Tibial artery (tissue), 4 donors: ENCODE results near the gene PRPH2.
A peak's percentile ranks its signal among the peaks of the same experiment; 100 is the strongest.

ENCODE experiments used
- DNase-seq, 2 donors: peaks; one replicate each; pipeline ENCODE4 v3.0.0-alpha.2; 2019
- H3K27ac ChIP-seq, 2 donors: fragments of 200-600 bp; sonication (generic) in 1 of 2; 1 replicate in 1 of 2; 2 replicates in 1 of 2; pipeline ENCODE4 v1.5.1; 2018 to 2019; ENCODE audit warnings: mild to moderate bottlenecking in 1 of 2
- H3K27me3 ChIP-seq, 2 donors: fragments of 200-600 bp; sonication (generic) in 1 of 2; one replicate each; pipeline versions ENCODE4 v1.5.1 to v1.6.0; 2016 to 2019
- H3K36me3 ChIP-seq, 3 donors: fragments of 200-600 bp; sonication (generic) in 2 of 3; one replicate each; pipeline ENCODE4 v1.5.1; 2016 to 2019; ENCODE audit warnings: mild to moderate bottlenecking in 2 of 3
- H3K4me1 ChIP-seq, 4 donors: fragments of 200-600 bp; sonication (generic) in 2 of 4; 1 replicate in 3 of 4; 2 replicates in 1 of 4; pipeline ENCODE4 v1.5.1; 2016 to 2019
- H3K4me3 ChIP-seq, 2 donors: fragments of 200-600 bp; sonication (generic) in 1 of 2; 1 replicate in 1 of 2; 2 replicates in 1 of 2; pipeline ENCODE4 v1.5.1; 2018 to 2019; ENCODE audit warnings: mild to moderate bottlenecking in 2 of 2
- H3K9me3 ChIP-seq, 3 donors: fragments of 200-600 bp; sonication (generic) in 1 of 3; one replicate each; pipeline ENCODE4 v1.5.1; 2016 to 2019
- intact Hi-C: fragments of 100-400 bp; cut with DNase I; formaldehyde crosslinking; loops from one replicate; pipeline ENCODE4 v1.15.0; 2023; ENCODE audit warnings: low total_unique reads
- TF ChIP-seq, protein P1 (sequence below), 2 experiments: fragments of 200-600 bp in 1 of 2; fragments of 450-650 bp in 1 of 2; IDR thresholded peaks; one replicate each; pipeline ENCODE4 v1.5.1; 2017 to 2019; ENCODE audit warnings: antibody characterized with exemption in 2 of 2, mild to moderate bottlenecking in 1 of 2, moderate library complexity in 1 of 2

Gene PRPH2

DNA sequence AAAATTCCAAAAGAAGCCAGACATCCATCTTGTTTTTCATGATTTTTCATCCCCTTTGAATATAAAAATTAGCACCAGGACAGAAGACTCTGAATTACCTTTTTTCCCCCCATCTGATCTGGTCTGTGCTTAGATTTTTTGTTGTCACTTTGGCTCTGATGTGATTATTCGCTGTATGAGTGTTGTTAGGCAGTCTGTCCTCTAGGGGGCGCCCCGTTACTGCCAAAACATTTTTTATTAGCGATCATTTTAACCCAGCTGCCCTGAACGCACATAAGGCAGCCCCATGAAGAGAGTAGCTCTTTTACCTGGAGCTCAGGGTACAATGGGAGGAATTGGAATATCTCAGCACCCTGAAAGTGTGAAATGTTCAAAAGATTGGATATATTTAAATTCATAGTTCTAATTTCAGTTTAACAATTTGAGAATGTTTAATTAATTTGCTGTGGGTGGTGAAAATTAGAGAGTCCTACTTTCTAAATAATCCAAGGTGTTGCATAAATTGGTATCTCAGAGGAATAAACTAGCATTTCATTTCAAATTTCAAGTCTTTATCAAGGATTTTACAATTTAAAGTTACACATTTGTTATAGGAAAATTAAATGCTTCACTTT lies 60.8 kb downstream of the PRPH2 start:
- DNase-seq = peak; percentile 78 to 85
- no peaks in the 10 kb centered on the region for H3K9me3 ChIP-seq
- intact Hi-C loops = loop anchor here (5.0 kb wide), 2 partner anchors 66 to 216 kb away; partner anchors contain the start of gene RPL7L1
- TF ChIP-seq, protein P1, sequence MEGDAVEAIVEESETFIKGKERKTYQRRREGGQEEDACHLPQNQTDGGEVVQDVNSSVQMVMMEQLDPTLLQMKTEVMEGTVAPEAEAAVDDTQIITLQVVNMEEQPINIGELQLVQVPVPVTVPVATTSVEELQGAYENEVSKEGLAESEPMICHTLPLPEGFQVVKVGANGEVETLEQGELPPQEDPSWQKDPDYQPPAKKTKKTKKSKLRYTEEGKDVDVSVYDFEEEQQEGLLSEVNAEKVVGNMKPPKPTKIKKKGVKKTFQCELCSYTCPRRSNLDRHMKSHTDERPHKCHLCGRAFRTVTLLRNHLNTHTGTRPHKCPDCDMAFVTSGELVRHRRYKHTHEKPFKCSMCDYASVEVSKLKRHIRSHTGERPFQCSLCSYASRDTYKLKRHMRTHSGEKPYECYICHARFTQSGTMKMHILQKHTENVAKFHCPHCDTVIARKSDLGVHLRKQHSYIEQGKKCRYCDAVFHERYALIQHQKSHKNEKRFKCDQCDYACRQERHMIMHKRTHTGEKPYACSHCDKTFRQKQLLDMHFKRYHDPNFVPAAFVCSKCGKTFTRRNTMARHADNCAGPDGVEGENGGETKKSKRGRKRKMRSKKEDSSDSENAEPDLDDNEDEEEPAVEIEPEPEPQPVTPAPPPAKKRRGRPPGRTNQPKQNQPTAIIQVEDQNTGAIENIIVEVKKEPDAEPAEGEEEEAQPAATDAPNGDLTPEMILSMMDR (IDR thresholded peaks at IDR 0.05) = peak; percentile 82 to 90
- no peak overlapping the region for H3K27ac ChIP-seq
- no peak overlapping the region for H3K4me3 ChIP-seq
- no peaks in the 10 kb centered on the region for H3K27me3 ChIP-seq
- H3K36me3 ChIP-seq = peaks cover 68 to 77% (median 76%) of the 10 kb centered on the region in 3 donors
- H3K4me1 ChIP-seq = peaks cover 0 to 3% (median 0%) of the 10 kb centered on the region in 4 donors

DNA sequence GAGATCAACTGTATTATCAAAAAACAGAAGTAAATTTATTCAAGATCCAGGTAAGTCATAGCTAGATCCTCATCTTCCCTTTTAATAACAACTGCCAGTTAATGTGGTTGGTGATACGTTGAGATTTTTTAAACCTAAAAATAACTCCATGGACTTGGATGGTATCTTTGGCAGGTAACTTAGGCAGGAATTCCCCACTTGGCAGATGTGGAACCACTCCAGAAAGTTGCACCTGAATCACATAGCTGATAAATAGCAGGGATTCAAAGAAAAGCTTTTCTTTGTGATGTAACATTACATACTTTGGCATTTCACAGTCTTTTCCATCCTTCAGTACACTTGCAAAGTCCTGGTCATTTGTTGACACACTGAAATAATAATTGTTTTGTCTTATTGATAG lies 62.6 kb downstream of the PRPH2 start:
- no peaks in the 10 kb centered on the region for H3K9me3 ChIP-seq
- no peak overlapping the region for H3K4me3 ChIP-seq
- no peaks in the 10 kb centered on the region for H3K27me3 ChIP-seq
- peaks cover 0 to 3% (median 0%) of the 10 kb centered on the region in 4 donors for H3K4me1 ChIP-seq
- peaks cover 62 to 79% (median 75%) of the 10 kb centered on the region in 3 donors for H3K36me3 ChIP-seq
- DNase-seq = no peak
- H3K27ac ChIP-seq = no peak overlapping the region
- TF ChIP-seq, protein P1 (IDR thresholded peaks at IDR 0.05) = no peak
- intact Hi-C loops = loop anchor here (5.0 kb wide), 2 partner anchors 67 to 217 kb away; partner anchors contain the start of gene RPL7L1

DNA sequence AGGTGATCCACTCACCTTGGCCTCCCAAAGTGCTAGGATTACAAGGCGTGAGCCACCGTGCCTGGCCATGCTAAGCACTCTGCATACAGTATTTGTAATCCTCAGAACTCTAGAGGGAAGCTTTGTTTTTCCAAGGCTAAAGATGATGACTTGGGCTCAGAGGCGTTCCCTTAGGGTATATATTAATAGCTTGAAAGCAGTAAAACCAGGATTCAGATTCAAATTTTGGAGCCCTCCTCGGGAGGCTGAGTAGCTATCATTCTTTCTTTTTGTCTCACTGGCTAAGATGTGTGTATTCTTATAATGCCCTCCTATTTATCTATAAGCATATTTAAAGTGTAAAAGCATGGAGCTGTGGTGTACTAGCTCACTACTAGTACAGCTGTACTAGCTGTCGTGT lies 68.5 kb downstream of the PRPH2 start:
- Histone ChIP-seq H3K9me3 (no peaks in the 10 kb centered on the region), H3K27ac (no peak overlapping the region), H3K4me1 (no peaks in the 10 kb centered on the region), H3K36me3 (peaks cover 81 to 96% (median 82%) of the 10 kb centered on the region in 3 donors), H3K4me3 (no peak overlapping the region), H3K27me3 (no peaks in the 10 kb centered on the region)
- intact Hi-C loops = no loop called here
- DNase-seq = no peak
- TF ChIP-seq, protein P1 (IDR thresholded peaks at IDR 0.05) = no peak

DNA sequence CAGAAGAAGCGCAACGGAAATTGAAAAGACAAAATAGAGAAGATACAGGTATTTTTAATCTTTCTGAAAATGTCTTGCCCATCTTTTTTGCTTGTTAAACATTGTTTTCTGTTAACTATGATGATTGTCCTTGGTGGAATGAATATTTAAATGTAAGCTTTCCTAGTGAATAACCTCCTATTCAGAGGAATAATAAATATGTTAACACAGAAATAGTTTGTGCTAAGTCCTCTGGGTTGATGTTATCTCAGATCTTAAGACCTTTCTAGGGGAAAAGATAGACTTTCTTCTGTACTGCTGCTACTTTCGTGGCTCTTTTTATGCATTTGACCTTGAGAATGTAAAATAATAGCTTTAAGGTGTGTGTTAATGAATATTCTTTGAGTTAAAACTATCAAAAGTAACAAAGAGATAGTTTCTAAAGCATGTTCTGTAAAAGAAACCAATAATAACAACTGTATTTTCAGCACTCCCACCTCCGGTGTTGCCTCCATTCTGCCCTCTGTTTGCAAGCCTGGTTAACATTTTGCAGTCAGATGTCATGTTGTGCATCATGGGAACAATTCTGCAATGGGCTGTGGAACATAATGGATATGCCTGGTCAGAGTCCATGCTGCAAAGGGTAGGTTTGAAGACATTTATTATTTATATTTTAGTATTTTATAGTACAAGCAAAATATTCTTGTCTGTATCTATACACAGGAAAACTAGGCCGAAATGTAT lies 70.2 kb downstream of the PRPH2 start:
- Histone ChIP-seq H3K36me3 (peaks cover 75 to 95% (median 79%) of the 10 kb centered on the region in 3 donors), H3K4me3 (no peak overlapping the region), H3K4me1 (no peaks in the 10 kb centered on the region), H3K9me3 (no peaks in the 10 kb centered on the region), H3K27ac (no peak overlapping the region), H3K27me3 (no peaks in the 10 kb centered on the region)
- intact Hi-C loops = no loop called here
- DNase-seq = no peak
- TF ChIP-seq, protein P1 (IDR thresholded peaks at IDR 0.05) = no peak
